Liver (tissue), 9 donors: ENCODE measurements around the gene PACSIN3. TPM values are rescaled to one million over a fixed set of nuclear protein-coding genes. Genes with fewer than 3 reads are reported as not detected.

Experiments
- DNase-seq: peaks from one replicate; pipeline ENCODE4 v3.0.0-alpha.2; 2017; ENCODE audit warnings: low spot score
- H3K27ac ChIP-seq, 2 donors: one replicate each; pipeline ENCODE4 v1.7.0; 2013; ENCODE audit warnings: inconsistent platforms in 2 of 2, low read length in 2 of 2, control low read depth in 1 of 2, low read depth in 1 of 2, mild to moderate bottlenecking in 1 of 2
- H3K27me3 ChIP-seq, 4 donors: one replicate each; pipeline versions ENCODE4 v1.6.1 to v1.7.0; 2013; ENCODE audit warnings: low read length in 3 of 4, inconsistent platforms in 1 of 4, mild to moderate bottlenecking in 1 of 4, moderate library complexity in 1 of 4; ENCODE audit not compliant: control insufficient read depth in 4 of 4, insufficient read depth in 4 of 4
- H3K36me3 ChIP-seq, 4 donors: one replicate each; pipeline versions ENCODE4 v1.6.1 to v1.7.0; 2013; ENCODE audit warnings: low read length in 3 of 4, mild to moderate bottlenecking in 3 of 4, low read depth in 1 of 4, moderate library complexity in 1 of 4; ENCODE audit not compliant: control insufficient read depth in 4 of 4, insufficient read depth in 3 of 4
- H3K4me1 ChIP-seq, 4 donors: one replicate each; pipeline versions ENCODE4 v1.6.1 to v1.7.0; 2013; ENCODE audit warnings: low read length in 3 of 4, mild to moderate bottlenecking in 3 of 4, moderate library complexity in 1 of 4; ENCODE audit not compliant: control insufficient read depth in 4 of 4, insufficient read depth in 4 of 4
- H3K4me3 ChIP-seq, 3 donors: one replicate each; pipeline versions ENCODE4 v1.6.1 to v1.7.0; 2013; ENCODE audit warnings: low read length in 3 of 3, control low read depth in 1 of 3, low read depth in 1 of 3, mild to moderate bottlenecking in 1 of 3
- H3K9ac ChIP-seq, 2 donors: one replicate each; pipeline ENCODE4 v1.7.0; 2013; ENCODE audit warnings: low read length in 2 of 2, mild to moderate bottlenecking in 2 of 2, moderate library complexity in 2 of 2, control low read depth in 1 of 2, low read depth in 1 of 2
- H3K9me3 ChIP-seq, 4 donors: one replicate each; pipeline versions ENCODE4 v1.6.1 to v1.7.0; 2013; ENCODE audit warnings: low read length in 3 of 4; ENCODE audit not compliant: control insufficient read depth in 4 of 4
- EGR1 ChIP-seq, 2 donors: IDR thresholded peaks; 2 replicates each; pipeline ENCODE4 v1.6.1; 2016 to 2018; ENCODE audit warnings: antibody characterized with exemption in 2 of 2, low read depth in 2 of 2
- FOXA1 ChIP-seq: IDR thresholded peaks from 2 replicates; pipeline ENCODE4 v1.6.1; 2016; ENCODE audit warnings: antibody characterized with exemption
- FOXA2 ChIP-seq: IDR thresholded peaks from 2 replicates; pipeline ENCODE4 v1.6.1; 2016; ENCODE audit warnings: antibody characterized with exemption
- GABPA ChIP-seq, 2 donors: IDR thresholded peaks in 1 of 2; conservative IDR thresholded peaks in 1 of 2; 2 replicates each; pipeline ENCODE4 v1.6.1; 2016; ENCODE audit warnings: antibody characterized with exemption in 2 of 2, mild to moderate bottlenecking in 1 of 2, moderate library complexity in 1 of 2
- HNF4A ChIP-seq, 2 donors: conservative IDR thresholded peaks; 2 replicates each; pipeline ENCODE4 v1.6.1; 2016; ENCODE audit warnings: antibody characterized with exemption in 2 of 2, mild to moderate bottlenecking in 2 of 2
- HNF4G ChIP-seq: IDR thresholded peaks from 2 replicates; pipeline ENCODE4 v1.6.1; 2016; ENCODE audit warnings: antibody characterized with exemption
- JUND ChIP-seq, 2 donors: IDR thresholded peaks; 2 replicates each; pipeline ENCODE4 v1.6.1; 2016; ENCODE audit warnings: antibody characterized with exemption in 2 of 2
- NR2F2 ChIP-seq: IDR thresholded peaks from 2 replicates; pipeline ENCODE4 v1.6.1; 2016; ENCODE audit warnings: antibody characterized with exemption
- RAD21 ChIP-seq, 2 donors: IDR thresholded peaks; 2 replicates each; pipeline ENCODE4 v1.6.1; 2016; ENCODE audit warnings: antibody characterized with exemption in 2 of 2, mild to moderate bottlenecking in 2 of 2
- RXRA ChIP-seq, 2 donors: IDR thresholded peaks; 2 replicates each; pipeline ENCODE4 v1.6.1; 2017 to 2018; ENCODE audit warnings: antibody characterized with exemption in 2 of 2, mild to moderate bottlenecking in 1 of 2
- SP1 ChIP-seq: IDR thresholded peaks from 2 replicates; pipeline ENCODE4 v1.6.1; 2018; ENCODE audit warnings: antibody characterized with exemption, mild to moderate bottlenecking
- TAF1 ChIP-seq: conservative IDR thresholded peaks from 2 replicates; pipeline ENCODE4 v1.6.1; 2016; ENCODE audit warnings: antibody characterized with exemption, mild to moderate bottlenecking
- YY1 ChIP-seq: IDR thresholded peaks from 2 replicates; pipeline ENCODE4 v1.6.1; 2016; ENCODE audit warnings: antibody characterized with exemption, mild to moderate bottlenecking
- WGBS: extraction: QIAGEN DNeasy Blood & Tissue Kit; methylation state at CpG from one replicate; pipeline ENCODE4 v1.1.7; 2013; 5-methylcytosine and 5-hydroxymethylcytosine counted together
- polyA plus RNA-seq, 2 donors: library from polyadenylated mRNA; stranded (reverse) in 1 of 2; unstranded in 1 of 2; fragments of 200-250 nt in 1 of 2; fragments of >200 nt in 1 of 2; fragmentation: Nextera tagmentation in 1 of 2; extraction: Ambion mirVana in 1 of 2; gene quantifications; one replicate each; pipeline versions ENCODE4 v1.2.1 to v1.2.3, GENCODE V29; 2013 to 2015
- total RNA-seq, 2 donors: library from RNA; depleted of rRNA; stranded (reverse); fragments of >200 nt; gene quantifications; one replicate each; pipeline ENCODE4 v1.2.3, GENCODE V29; 2014
- TF ChIP-seq, protein P1 (sequence below): IDR thresholded peaks from 2 replicates; pipeline ENCODE4 v1.6.1; 2016; ENCODE audit warnings: antibody characterized with exemption, mild to moderate bottlenecking
- TF ChIP-seq, protein P2 (sequence below): IDR thresholded peaks from 2 replicates; pipeline ENCODE4 v1.6.1; 2016; ENCODE audit warnings: antibody characterized with exemption
- TF ChIP-seq, protein P3 (sequence below): fragments of 150-350 bp; IDR thresholded peaks from 2 replicates; pipeline ENCODE4 v1.5.1; 2017; ENCODE audit warnings: improper control_type of control experiment, low read depth, low read length; ENCODE audit not compliant: missing input control
- TF ChIP-seq, protein P4 (sequence below): IDR thresholded peaks from 2 replicates; pipeline ENCODE4 v1.6.1; 2016; ENCODE audit warnings: antibody characterized with exemption
- TF ChIP-seq, protein P5 (sequence below): IDR thresholded peaks from 2 replicates; pipeline ENCODE4 v1.6.1; 2016; ENCODE audit warnings: antibody characterized with exemption
- donor health status: healthy.
- donor health status: healthy.
- donor health status: healthy.
- donor health status: healthy.
- donor health status: healthy.

Gene PACSIN3
- total and polyA plus RNA-seq, 4 donors, result 12.1 to 23.3 (median 19.7) TPM

DNA sequence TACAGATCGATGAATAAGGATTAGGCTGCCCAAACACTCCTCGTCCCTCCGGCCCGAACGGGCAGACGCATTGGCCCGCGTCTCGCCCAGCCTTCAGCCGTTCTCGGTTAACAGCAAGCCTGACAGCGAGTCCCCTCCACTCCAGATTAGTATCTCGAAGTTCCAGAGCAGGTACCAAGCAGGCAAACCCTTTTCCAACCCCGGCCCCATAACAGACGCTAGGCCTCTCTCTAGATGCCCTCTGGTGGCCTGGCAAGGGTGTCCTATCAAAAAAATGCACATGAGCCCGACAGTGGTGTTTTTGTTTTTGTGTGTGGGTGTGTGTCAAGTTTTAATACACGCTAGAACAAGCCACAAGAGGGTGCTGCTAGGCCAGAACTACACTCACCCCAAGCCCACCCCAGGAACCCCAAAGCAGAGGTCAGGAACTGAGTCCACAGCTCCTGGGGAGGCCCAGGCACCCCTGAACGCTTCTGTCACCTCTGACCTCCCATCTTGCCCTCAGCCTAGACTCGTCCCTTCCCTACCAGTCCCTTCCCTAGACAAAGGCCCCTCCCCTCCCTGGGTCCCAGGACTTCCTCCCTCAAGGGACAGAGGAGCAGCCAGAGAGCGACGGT is 8.9 kb downstream of the PACSIN3 start:
- TF ChIP-seq SP1, result no peak
- TF ChIP-seq HNF4G, result no peak
- no peak for TF ChIP-seq FOXA1
- peak in 1 of 2 donors; percentile 14 for TF ChIP-seq RXRA (IDR thresholded peaks at IDR 0.05)
- no peak for TF ChIP-seq TAF1
- TF ChIP-seq RAD21 (IDR thresholded peaks at IDR 0.05), result peak; percentile 79
- no peak for TF ChIP-seq YY1
- peak; percentile 57 for TF ChIP-seq NR2F2
- no peak for TF ChIP-seq JUND (IDR thresholded peaks at IDR 0.05)
- TF ChIP-seq, protein P1, sequence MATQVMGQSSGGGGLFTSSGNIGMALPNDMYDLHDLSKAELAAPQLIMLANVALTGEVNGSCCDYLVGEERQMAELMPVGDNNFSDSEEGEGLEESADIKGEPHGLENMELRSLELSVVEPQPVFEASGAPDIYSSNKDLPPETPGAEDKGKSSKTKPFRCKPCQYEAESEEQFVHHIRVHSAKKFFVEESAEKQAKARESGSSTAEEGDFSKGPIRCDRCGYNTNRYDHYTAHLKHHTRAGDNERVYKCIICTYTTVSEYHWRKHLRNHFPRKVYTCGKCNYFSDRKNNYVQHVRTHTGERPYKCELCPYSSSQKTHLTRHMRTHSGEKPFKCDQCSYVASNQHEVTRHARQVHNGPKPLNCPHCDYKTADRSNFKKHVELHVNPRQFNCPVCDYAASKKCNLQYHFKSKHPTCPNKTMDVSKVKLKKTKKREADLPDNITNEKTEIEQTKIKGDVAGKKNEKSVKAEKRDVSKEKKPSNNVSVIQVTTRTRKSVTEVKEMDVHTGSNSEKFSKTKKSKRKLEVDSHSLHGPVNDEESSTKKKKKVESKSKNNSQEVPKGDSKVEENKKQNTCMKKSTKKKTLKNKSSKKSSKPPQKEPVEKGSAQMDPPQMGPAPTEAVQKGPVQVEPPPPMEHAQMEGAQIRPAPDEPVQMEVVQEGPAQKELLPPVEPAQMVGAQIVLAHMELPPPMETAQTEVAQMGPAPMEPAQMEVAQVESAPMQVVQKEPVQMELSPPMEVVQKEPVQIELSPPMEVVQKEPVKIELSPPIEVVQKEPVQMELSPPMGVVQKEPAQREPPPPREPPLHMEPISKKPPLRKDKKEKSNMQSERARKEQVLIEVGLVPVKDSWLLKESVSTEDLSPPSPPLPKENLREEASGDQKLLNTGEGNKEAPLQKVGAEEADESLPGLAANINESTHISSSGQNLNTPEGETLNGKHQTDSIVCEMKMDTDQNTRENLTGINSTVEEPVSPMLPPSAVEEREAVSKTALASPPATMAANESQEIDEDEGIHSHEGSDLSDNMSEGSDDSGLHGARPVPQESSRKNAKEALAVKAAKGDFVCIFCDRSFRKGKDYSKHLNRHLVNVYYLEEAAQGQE, result no peak
- TF ChIP-seq, protein P2, sequence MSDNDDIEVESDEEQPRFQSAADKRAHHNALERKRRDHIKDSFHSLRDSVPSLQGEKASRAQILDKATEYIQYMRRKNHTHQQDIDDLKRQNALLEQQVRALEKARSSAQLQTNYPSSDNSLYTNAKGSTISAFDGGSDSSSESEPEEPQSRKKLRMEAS, result peak; percentile 43
- peak; percentile 51 to 58 for TF ChIP-seq EGR1 (IDR thresholded peaks at IDR 0.05; ENCODE audit: low read depth in 2 of 2)
- peak in 1 of 2 donors; percentile 14 for TF ChIP-seq HNF4A (conservative IDR thresholded peaks at IDR 0.05)
- TF ChIP-seq FOXA2, result no peak
- TF ChIP-seq GABPA (IDR thresholded peaks at IDR 0.05 in 1 of 2, conservative IDR thresholded peaks at IDR 0.05 in 1 of 2), result no peak
- TF ChIP-seq, protein P3, sequence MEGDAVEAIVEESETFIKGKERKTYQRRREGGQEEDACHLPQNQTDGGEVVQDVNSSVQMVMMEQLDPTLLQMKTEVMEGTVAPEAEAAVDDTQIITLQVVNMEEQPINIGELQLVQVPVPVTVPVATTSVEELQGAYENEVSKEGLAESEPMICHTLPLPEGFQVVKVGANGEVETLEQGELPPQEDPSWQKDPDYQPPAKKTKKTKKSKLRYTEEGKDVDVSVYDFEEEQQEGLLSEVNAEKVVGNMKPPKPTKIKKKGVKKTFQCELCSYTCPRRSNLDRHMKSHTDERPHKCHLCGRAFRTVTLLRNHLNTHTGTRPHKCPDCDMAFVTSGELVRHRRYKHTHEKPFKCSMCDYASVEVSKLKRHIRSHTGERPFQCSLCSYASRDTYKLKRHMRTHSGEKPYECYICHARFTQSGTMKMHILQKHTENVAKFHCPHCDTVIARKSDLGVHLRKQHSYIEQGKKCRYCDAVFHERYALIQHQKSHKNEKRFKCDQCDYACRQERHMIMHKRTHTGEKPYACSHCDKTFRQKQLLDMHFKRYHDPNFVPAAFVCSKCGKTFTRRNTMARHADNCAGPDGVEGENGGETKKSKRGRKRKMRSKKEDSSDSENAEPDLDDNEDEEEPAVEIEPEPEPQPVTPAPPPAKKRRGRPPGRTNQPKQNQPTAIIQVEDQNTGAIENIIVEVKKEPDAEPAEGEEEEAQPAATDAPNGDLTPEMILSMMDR, result peak; percentile 66
- TF ChIP-seq, protein P4, sequence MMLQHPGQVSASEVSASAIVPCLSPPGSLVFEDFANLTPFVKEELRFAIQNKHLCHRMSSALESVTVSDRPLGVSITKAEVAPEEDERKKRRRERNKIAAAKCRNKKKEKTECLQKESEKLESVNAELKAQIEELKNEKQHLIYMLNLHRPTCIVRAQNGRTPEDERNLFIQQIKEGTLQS, result no peak
- TF ChIP-seq, protein P5, sequence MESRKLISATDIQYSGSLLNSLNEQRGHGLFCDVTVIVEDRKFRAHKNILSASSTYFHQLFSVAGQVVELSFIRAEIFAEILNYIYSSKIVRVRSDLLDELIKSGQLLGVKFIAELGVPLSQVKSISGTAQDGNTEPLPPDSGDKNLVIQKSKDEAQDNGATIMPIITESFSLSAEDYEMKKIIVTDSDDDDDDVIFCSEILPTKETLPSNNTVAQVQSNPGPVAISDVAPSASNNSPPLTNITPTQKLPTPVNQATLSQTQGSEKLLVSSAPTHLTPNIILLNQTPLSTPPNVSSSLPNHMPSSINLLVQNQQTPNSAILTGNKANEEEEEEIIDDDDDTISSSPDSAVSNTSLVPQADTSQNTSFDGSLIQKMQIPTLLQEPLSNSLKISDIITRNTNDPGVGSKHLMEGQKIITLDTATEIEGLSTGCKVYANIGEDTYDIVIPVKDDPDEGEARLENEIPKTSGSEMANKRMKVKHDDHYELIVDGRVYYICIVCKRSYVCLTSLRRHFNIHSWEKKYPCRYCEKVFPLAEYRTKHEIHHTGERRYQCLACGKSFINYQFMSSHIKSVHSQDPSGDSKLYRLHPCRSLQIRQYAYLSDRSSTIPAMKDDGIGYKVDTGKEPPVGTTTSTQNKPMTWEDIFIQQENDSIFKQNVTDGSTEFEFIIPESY, result no peak
- H3K4me1 ChIP-seq, result peaks cover 14 to 75% (median 60%) of the 10 kb centered on the region in 4 donors
- H3K36me3 ChIP-seq, result peaks cover 7 to 14% (median 13%) of the 10 kb centered on the region in 4 donors
- peak overlapping the region; percentile 55 to 95 for H3K9ac ChIP-seq
- H3K4me3 ChIP-seq, result peak overlapping the region; percentile 16 to 66 (median 60)
- WGBS, result 1% methylated on average over 21 of the region's 21 CpGs
- H3K27me3 ChIP-seq, result no peaks in the 10 kb centered on the region
- H3K27ac ChIP-seq, result peak overlapping the region; percentile 94 to 99
- no peak for DNase-seq
- no peaks in the 10 kb centered on the region for H3K9me3 ChIP-seq
